Keratinocyte (primary cell): ENCODE results near the gene CBX7. TPM values are rescaled to one million over a fixed set of nuclear protein-coding genes. Genes with fewer than 3 reads are reported as not detected.

Experiments
- DNase-seq: peaks from one replicate; pipeline ENCODE4 v3.0.0-alpha.2; 2011; ENCODE audit warnings: low read depth, missing footprints, low spot score
- FAIRE-seq: peaks from 2 replicates; lab custom pipeline; 2011; peaks lifted over from hg19 to GRCh38; lab: Jason Lieb, UNC
- H2AFZ ChIP-seq: 2 replicates; pipeline ENCODE4 v1.6.0; 2012; ENCODE audit warnings: low read length, control low read depth, inconsistent platforms; ENCODE audit not compliant: control insufficient read depth
- H3K27ac ChIP-seq: 2 replicates; pipeline ENCODE4 v1.5.1; 2011; ENCODE audit warnings: low read length; ENCODE audit not compliant: control insufficient read depth, insufficient read depth
- H3K27me3 ChIP-seq: 3 replicates; pipeline ENCODE4 v1.6.0; 2011; ENCODE audit warnings: low read length; ENCODE audit not compliant: control insufficient read depth, insufficient read depth; ENCODE audit errors: extremely low read depth
- H3K36me3 ChIP-seq, 2 experiments: 2 replicates in 1 of 2; 3 replicates in 1 of 2; pipeline ENCODE4 v1.5.1; 2011; ENCODE audit warnings: low read length in 2 of 2, mild to moderate bottlenecking in 1 of 2; ENCODE audit not compliant: control insufficient read depth in 2 of 2, insufficient read depth in 2 of 2; ENCODE audit errors: extremely low read depth in 1 of 2
- H3K4me1 ChIP-seq: 3 replicates; pipeline ENCODE4 v1.5.1; 2011; ENCODE audit warnings: low read length; ENCODE audit not compliant: control insufficient read depth, insufficient read depth; ENCODE audit errors: extremely low read depth
- H3K4me2 ChIP-seq: 3 replicates; pipeline ENCODE4 v1.6.0; 2011; ENCODE audit warnings: low read depth, low read length; ENCODE audit not compliant: control insufficient read depth, insufficient read depth; ENCODE audit errors: extremely low read depth
- H3K4me3 ChIP-seq, 3 experiments: fragments of 200-600 bp in 1 of 3; sonication (generic) in 1 of 3; 2 replicates in 2 of 3; 3 replicates in 1 of 3; pipeline ENCODE4 v1.5.1; 2011 to 2016; ENCODE audit warnings: low read length in 3 of 3, mild to moderate bottlenecking in 3 of 3, control low read depth in 2 of 3, inconsistent platforms in 1 of 3, low read depth in 1 of 3, mixed read lengths in 1 of 3, mixed run types in 1 of 3, moderate library complexity in 1 of 3; ENCODE audit not compliant: control insufficient read depth in 2 of 3, insufficient read depth in 2 of 3; ENCODE audit errors: extremely low read depth in 1 of 3
- H3K79me2 ChIP-seq: 2 replicates; pipeline ENCODE4 v1.6.0; 2012; ENCODE audit warnings: low read length; ENCODE audit not compliant: control insufficient read depth, insufficient read depth
- H3K9ac ChIP-seq: 3 replicates; pipeline ENCODE4 v1.6.0; 2011; ENCODE audit warnings: low read length; ENCODE audit not compliant: control insufficient read depth, insufficient read depth; ENCODE audit errors: extremely low read depth
- H3K9me1 ChIP-seq: 3 replicates; pipeline ENCODE4 v1.6.0; 2011; ENCODE audit warnings: low read length; ENCODE audit not compliant: control insufficient read depth, insufficient read depth; ENCODE audit errors: extremely low read depth
- H3K9me3 ChIP-seq: 2 replicates; pipeline ENCODE4 v1.5.1; 2012; ENCODE audit warnings: low read depth, low read length; ENCODE audit not compliant: control insufficient read depth
- H4K20me1 ChIP-seq: 3 replicates; pipeline ENCODE4 v1.6.0; 2011; ENCODE audit warnings: low read length; ENCODE audit not compliant: control insufficient read depth, insufficient read depth; ENCODE audit errors: extremely low read depth
- CTCF ChIP-seq, 3 experiments: IDR thresholded peaks in 1 of 3; conservative IDR thresholded peaks in 1 of 3; optimal IDR thresholded peaks in 1 of 3; 2 replicates in 2 of 3; 3 replicates in 1 of 3; pipeline versions ENCODE3 to v1.5.1; 2011; ENCODE audit warnings: low read length in 3 of 3, mild to moderate bottlenecking in 3 of 3, moderate library complexity in 2 of 3, control low read depth in 1 of 3, inconsistent platforms in 1 of 3; ENCODE audit not compliant: insufficient read depth in 2 of 3; ENCODE audit errors: extremely low read depth in 1 of 3
- EZH2 ChIP-seq: IDR thresholded peaks from one replicate; pipeline ENCODE4 v1.6.1; 2012; ENCODE audit warnings: inconsistent platforms, mild to moderate bottlenecking, low read length, moderate library complexity
- dilution Hi-C: fragments of 300-500 bp; cut with MboI; formaldehyde crosslinking; loops from one replicate; pipeline ENCODE4 v1.7.0; 2020; ENCODE audit warnings: low sequenced_read_pairs; ENCODE audit not compliant: extremely low pct_ligation_motif_present
- polyA plus RNA-seq, 5 experiments: library from polyadenylated mRNA; depleted of rRNA in 3 of 5; stranded (reverse) in 3 of 5; stranded (forward) in 1 of 5; unstranded in 1 of 5; fragments of >200 nt; gene quantifications; 1 replicate in 1 of 5; 2 replicates in 3 of 5; 3 replicates in 1 of 5; pipeline versions ENCODE4 v1.2.1 to v1.2.3, GENCODE V29; 2011 to 2012; ENCODE audit warnings: missing spikeins in 2 of 5, low read depth in 1 of 5, low replicate concordance in 1 of 5

CBX7 gene
- polyA plus RNA-seq, 1 donor (not counting 4 experiments of a cell fraction or from before 2014, with no cell fraction given): 1.3 TPM

DNA sequence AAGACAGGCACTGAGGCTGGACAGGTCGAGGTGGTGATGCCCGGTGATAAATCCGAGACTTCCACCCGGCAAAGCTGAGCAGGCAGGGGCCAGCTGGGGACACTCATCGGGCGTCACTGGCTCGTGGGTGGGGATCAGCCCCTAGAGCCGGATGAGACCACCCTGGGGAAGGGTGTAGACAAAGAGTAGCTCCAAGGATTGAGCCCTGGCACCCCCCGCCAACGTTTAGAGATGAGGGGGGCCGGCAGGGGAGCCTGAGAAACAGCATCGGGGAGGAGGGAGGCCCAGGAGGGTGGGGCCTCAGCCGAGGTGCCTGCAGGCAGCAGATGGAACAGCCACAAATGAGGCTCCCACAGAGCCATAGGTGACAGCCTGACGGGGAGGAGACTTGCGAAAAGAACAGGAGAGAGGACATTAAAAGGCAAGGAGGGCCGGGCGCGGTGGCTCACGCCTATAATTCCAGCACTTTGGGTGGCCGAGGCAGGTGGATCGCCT is 27.4 kb upstream of the CBX7 start:
- no peak overlapping the region for H3K4me2 ChIP-seq
- H3K79me2 ChIP-seq: no peaks in the 10 kb centered on the region
- no peaks in the 10 kb centered on the region for H3K27me3 ChIP-seq
- FAIRE-seq: no peak
- H4K20me1 ChIP-seq: no peaks in the 10 kb centered on the region
- H3K4me1 ChIP-seq: peaks cover 17% of the 10 kb centered on the region
- H3K9me1 ChIP-seq: no peaks in the 10 kb centered on the region
- DNase-seq: no peak
- no peaks in the 10 kb centered on the region for H3K36me3 ChIP-seq
- TF ChIP-seq EZH2 (no peak), CTCF (optimal IDR thresholded peaks at IDR 0.05 in 1 of 3, IDR thresholded peaks at IDR 0.05 in 1 of 3, conservative IDR thresholded peaks at IDR 0.05 in 1 of 3; ENCODE audit: extremely low read depth in 1 of 3, insufficient read depth in 2 of 3, low read length in 3 of 3) (no peak)
- H3K9me3 ChIP-seq: no peaks in the 10 kb centered on the region
- dilution Hi-C loops: no loop called here
- H3K4me3 ChIP-seq: no peak overlapping the region
- H3K27ac ChIP-seq: no peak overlapping the region
- no peak overlapping the region for H3K9ac ChIP-seq
- H2AFZ ChIP-seq: no peak overlapping the region

- dilution Hi-C loops: no loop called here
- no peaks in the 10 kb centered on the region for H3K9me3 ChIP-seq
Measured at GRCh38 chr22:39179401-39179827, 26.9 kb upstream of the CBX7 start.

More at GRCh38 chr22:39179401-39179827, 26.9 kb upstream of the CBX7 start:
- no peak overlapping the region for H3K4me2 ChIP-seq
- no peak for FAIRE-seq
- no peak overlapping the region for H3K27ac ChIP-seq
- DNase-seq: no peak
- H2AFZ ChIP-seq: no peak overlapping the region
- H3K36me3 ChIP-seq: no peaks in the 10 kb centered on the region
- no peaks in the 10 kb centered on the region for H3K27me3 ChIP-seq
- H3K4me3 ChIP-seq: no peak overlapping the region
- H3K9me1 ChIP-seq: no peaks in the 10 kb centered on the region
- H3K79me2 ChIP-seq: no peaks in the 10 kb centered on the region
- no peaks in the 10 kb centered on the region for H4K20me1 ChIP-seq
- H3K9ac ChIP-seq: no peak overlapping the region
- TF ChIP-seq CTCF (optimal IDR thresholded peaks at IDR 0.05 in 1 of 3, IDR thresholded peaks at IDR 0.05 in 1 of 3, conservative IDR thresholded peaks at IDR 0.05 in 1 of 3; ENCODE audit: extremely low read depth in 1 of 3, insufficient read depth in 2 of 3, low read length in 3 of 3) (no peak), EZH2 (no peak)
- H3K4me1 ChIP-seq: peaks cover 22% of the 10 kb centered on the region
